Inferior parietal cortex (tissue), 1 donor: ENCODE data around the gene RAPGEF2.

ENCODE experiments used
- DNase-seq: peaks from one replicate; pipeline ENCODE4 v3.0.0-alpha.2; 2016; ENCODE audit errors: extremely low spot score

RAPGEF2 gene

GRCh38 chr4:159401791-159402380 lies 299.0 kb downstream of the RAPGEF2 start:
- no peak for DNase-seq
